Liver (tissue), 2 donors: Measurements from ENCODE around the gene SLC12A5.

Experiments used
- CTCF ChIP-seq: fragments of 150-350 bp; IDR thresholded peaks from 2 replicates; pipeline ENCODE4 v1.5.1; 2017; ENCODE audit warnings: improper control_type of control experiment, low read depth, low read length; ENCODE audit not compliant: missing input control
- REST ChIP-seq: IDR thresholded peaks from 2 replicates; pipeline ENCODE4 v1.6.1; 2016; ENCODE audit warnings: antibody characterized with exemption, mild to moderate bottlenecking
- donor health status: healthy.

GRCh38 chr20:46006964-46007363, 22.1 kb upstream of the SLC12A5 start:
- no peak for TF ChIP-seq CTCF
- no peak for TF ChIP-seq REST
